Esophagus squamous epithelium (tissue), 4 donors: ENCODE data around the gene RPS24.

Experiments used
- CTCF ChIP-seq, 6 experiments: fragments of 450-650 bp in 4 of 6; fragments of 200-600 bp in 2 of 6; sonication (generic) in 2 of 6; IDR thresholded peaks; one replicate each; pipeline ENCODE4 v1.5.1; 2016 to 2019; ENCODE audit warnings: antibody characterized with exemption in 6 of 6, mild to moderate bottlenecking in 4 of 6, moderate library complexity in 4 of 6
- POLR2A ChIP-seq, 4 donors: fragments of 450-650 bp; IDR thresholded peaks; one replicate each; pipeline ENCODE4 v1.6.1; 2017; ENCODE audit warnings: antibody characterized with exemption in 4 of 4, mild to moderate bottlenecking in 4 of 4, moderate library complexity in 3 of 4

GRCh38 chr10:78069151-78069550 is 35.5 kb downstream of the RPS24 start:
- TF ChIP-seq CTCF (IDR thresholded peaks at IDR 0.05) (no peak), POLR2A (IDR thresholded peaks at IDR 0.05) (no peak)
